Ishikawa (cell line): ENCODE measurements around the gene CLEC4M.

Source experiments
- EP300 ChIP-seq: IDR thresholded peaks from 2 replicates; pipeline ENCODE4 v1.6.1; 2012; ENCODE audit warnings: borderline replicate concordance
- MAX ChIP-seq: IDR thresholded peaks from 2 replicates; pipeline ENCODE4 v1.6.1; 2012
- RAD21 ChIP-seq: IDR thresholded peaks from 2 replicates; pipeline ENCODE4 v1.6.1; 2012; ENCODE audit warnings: low read depth
- TAF1 ChIP-seq: IDR thresholded peaks from 2 replicates; pipeline ENCODE4 v1.6.1; 2012; ENCODE audit warnings: low read depth, mild to moderate bottlenecking
- TCF12 ChIP-seq: IDR thresholded peaks from 2 replicates; pipeline ENCODE4 v1.6.1; 2012; ENCODE audit warnings: low read depth
- USF1 ChIP-seq: IDR thresholded peaks from 2 replicates; pipeline ENCODE4 v1.6.1; 2012
- YY1 ChIP-seq: IDR thresholded peaks from 2 replicates; pipeline ENCODE4 v1.6.1; 2012; ENCODE audit warnings: low read depth

GRCh38 chr19:7738023-7738422, 25.0 kb upstream of the CLEC4M start:
- TF ChIP-seq MAX (no peak), TCF12 (no peak), EP300 (no peak), TAF1 (no peak), YY1 (no peak), USF1 (no peak), RAD21 (no peak)
